ENCODE data around the gene SYCE1L.
A peak's percentile ranks its signal among the peaks of the same experiment; 100 is the strongest.
"Not testable (repeated sequence)": the region's sequence is repeated elsewhere in the genome, so short reads cannot be mapped to it uniquely, and the experiment has no call there.

Gene SYCE1L

GRCh38 chr16:77186298-77186697, 12.9 kb upstream of the SYCE1L start:
- not testable (repeated sequence) for H2BK120ac ChIP-seq (ENCODE audit: low read depth, low read length); H2BK15ac ChIP-seq (ENCODE audit: low read depth, poor library complexity, severe bottlenecking); H2AFZ ChIP-seq (ENCODE audit: low read depth, low read length); H3K4me2 ChIP-seq (ENCODE audit: low read length, poor library complexity, severe bottlenecking); DNase-seq; H3K4ac ChIP-seq (ENCODE audit: low read depth in 1 of 2, low read length in 2 of 2); H3K4me1 ChIP-seq (ENCODE audit: control insufficient read depth, insufficient read depth, low read depth, low read length); H3K27ac ChIP-seq (ENCODE audit: low read length, poor library complexity, severe bottlenecking); H4K8ac ChIP-seq (ENCODE audit: low read length); H3K18ac ChIP-seq (ENCODE audit: low read depth in 1 of 2, low read length in 2 of 2); H2AK5ac ChIP-seq (ENCODE audit: low read length, severe bottlenecking); H3K79me1 ChIP-seq (replicated peaks; ENCODE audit: low read length, poor library complexity, severe bottlenecking); H3K14ac ChIP-seq (ENCODE audit: low read length in 2 of 2); H3K23ac ChIP-seq (ENCODE audit: low read length in 2 of 2); H3K9me3 ChIP-seq (ENCODE audit: control insufficient read depth, low read length); H3K9ac ChIP-seq (ENCODE audit: low read length); H2BK5ac ChIP-seq (ENCODE audit: low read depth, low read length, poor library complexity, severe bottlenecking); H2BK12ac ChIP-seq (ENCODE audit: low read length in 2 of 2); H3K4me3 ChIP-seq (ENCODE audit: insufficient read depth in 1 of 2, low read depth in 1 of 2, low read length in 2 of 2); H3K27me3 ChIP-seq (ENCODE audit: control insufficient read depth in 1 of 2, insufficient read depth in 1 of 2, low read length in 2 of 2); H3K36me3 ChIP-seq (ENCODE audit: control insufficient read depth in 1 of 2, insufficient read depth in 2 of 2, low read depth in 1 of 2, low read length in 2 of 2); H4K91ac ChIP-seq (ENCODE audit: low read length)
- no CpG with 5 or more reads among the region's 1 CpG for WGBS

DNA sequence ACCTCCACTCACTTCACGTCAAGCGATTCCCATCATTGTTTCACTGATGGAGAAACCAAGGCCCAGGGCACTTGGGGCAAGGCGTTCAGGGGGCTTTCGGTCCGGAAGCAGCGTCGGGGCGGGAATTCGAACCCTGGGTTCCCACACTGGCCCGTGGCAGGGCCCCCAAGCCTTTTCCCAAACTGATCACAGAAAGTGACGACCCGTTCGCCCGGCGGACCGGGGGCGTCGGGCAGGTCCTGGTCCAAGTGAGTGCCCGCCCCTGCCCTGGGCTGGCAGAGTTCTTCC, 9.1 kb upstream of the SYCE1L start:
- H2BK15ac ChIP-seq (ENCODE audit: low read depth, poor library complexity, severe bottlenecking): no peak overlapping the region
- H2BK12ac ChIP-seq (ENCODE audit: low read length in 2 of 2): peak overlapping the region; percentile 0 to 84
- H3K9ac ChIP-seq (ENCODE audit: low read length): peak overlapping the region; percentile 98
- H3K27me3 ChIP-seq (ENCODE audit: control insufficient read depth in 1 of 2, insufficient read depth in 1 of 2, low read length in 2 of 2): no peaks in the 10 kb centered on the region
- peak overlapping the region; percentile 99 for H3K4me2 ChIP-seq (ENCODE audit: low read length, poor library complexity, severe bottlenecking)
- peak overlapping the region; percentile 54 for H4K8ac ChIP-seq (ENCODE audit: low read length)
- no peak overlapping the region for H4K91ac ChIP-seq (ENCODE audit: low read length)
- H2BK5ac ChIP-seq (ENCODE audit: low read depth, low read length, poor library complexity, severe bottlenecking): no peak overlapping the region
- peak overlapping the region in 1 of 2 experiments; percentile 95 for H3K14ac ChIP-seq (ENCODE audit: low read length in 2 of 2)
- peak overlapping the region in 1 of 2 experiments; percentile 63 for H3K4ac ChIP-seq (ENCODE audit: low read depth in 1 of 2, low read length in 2 of 2)
- H3K4me1 ChIP-seq (ENCODE audit: control insufficient read depth, insufficient read depth, low read depth, low read length): peaks cover 5% of the 10 kb centered on the region
- no peak overlapping the region for H2AK5ac ChIP-seq (ENCODE audit: low read length, severe bottlenecking)
- H3K18ac ChIP-seq (ENCODE audit: low read depth in 1 of 2, low read length in 2 of 2): peak overlapping the region; percentile 6 to 96
- peaks cover 21 to 22% of the 10 kb centered on the region in 2 experiments for H3K36me3 ChIP-seq (ENCODE audit: control insufficient read depth in 1 of 2, insufficient read depth in 2 of 2, low read depth in 1 of 2, low read length in 2 of 2)
- peak overlapping the region; percentile 75 to 99 for H3K4me3 ChIP-seq (ENCODE audit: insufficient read depth in 1 of 2, low read depth in 1 of 2, low read length in 2 of 2)
- DNase-seq: no peak
- H2BK120ac ChIP-seq (ENCODE audit: low read depth, low read length): no peak overlapping the region
- WGBS: 1% methylated on average over 19 of the region's 19 CpGs
- H3K23ac ChIP-seq (ENCODE audit: low read length in 2 of 2): peak overlapping the region in 1 of 2 experiments; percentile 90
- peaks cover 27% of the 10 kb centered on the region for H3K79me1 ChIP-seq (replicated peaks; ENCODE audit: low read length, poor library complexity, severe bottlenecking)
- no peak overlapping the region for H3K27ac ChIP-seq (ENCODE audit: low read length, poor library complexity, severe bottlenecking)
- no peaks in the 10 kb centered on the region for H3K9me3 ChIP-seq (ENCODE audit: control insufficient read depth, low read length)
- H2AFZ ChIP-seq (ENCODE audit: low read depth, low read length): peak overlapping the region; percentile 97

GRCh38 chr16:77190478-77191258, 8.5 kb upstream of the SYCE1L start, which contains the start of gene MON1B:
TSS of gene MON1B (plus strand) at chr16:77191190. CDS start at chr16:77191486, 296 bp downstream.
- Histone ChIP-seq H3K36me3 (ENCODE audit: control insufficient read depth in 1 of 2, insufficient read depth in 2 of 2, low read depth in 1 of 2, low read length in 2 of 2) (peaks cover 26 to 27% of the 10 kb centered on the region in 2 experiments), H2BK5ac (ENCODE audit: low read depth, low read length, poor library complexity, severe bottlenecking) (no peak within 1 kb of the TSS), H4K8ac (ENCODE audit: low read length) (peak within 1 kb of the TSS; percentile 98), H2AK5ac (ENCODE audit: low read length, severe bottlenecking) (no peak within 1 kb of the TSS), H2BK120ac (ENCODE audit: low read depth, low read length) (no peak within 1 kb of the TSS), H2BK12ac (ENCODE audit: low read length in 2 of 2) (peak within 1 kb of the TSS; percentile 0 to 84), H2AFZ (ENCODE audit: low read depth, low read length) (peak within 1 kb of the TSS; percentile 97), H3K18ac (ENCODE audit: low read depth in 1 of 2, low read length in 2 of 2) (peak within 1 kb of the TSS; percentile 57 to 96), H3K79me1 (replicated peaks; ENCODE audit: low read length, poor library complexity, severe bottlenecking) (peaks cover 32% of the 10 kb centered on the region), H3K9ac (ENCODE audit: low read length) (peak within 1 kb of the TSS; percentile 98), H4K91ac (ENCODE audit: low read length) (peak within 1 kb of the TSS; percentile 87), H3K27ac (ENCODE audit: low read length, poor library complexity, severe bottlenecking) (peak within 1 kb of the TSS; percentile 97), H3K4ac (ENCODE audit: low read depth in 1 of 2, low read length in 2 of 2) (peak within 1 kb of the TSS; percentile 67 to 90), H3K4me3 (ENCODE audit: insufficient read depth in 1 of 2, low read depth in 1 of 2, low read length in 2 of 2) (peak within 1 kb of the TSS; percentile 83 to 99), H3K4me1 (ENCODE audit: control insufficient read depth, insufficient read depth, low read depth, low read length) (peaks cover 5% of the 10 kb centered on the region), H2BK15ac (ENCODE audit: low read depth, poor library complexity, severe bottlenecking) (peak within 1 kb of the TSS; percentile 80), H3K23ac (ENCODE audit: low read length in 2 of 2) (peak within 1 kb of the TSS in 1 of 2 experiments; percentile 90), H3K27me3 (ENCODE audit: control insufficient read depth in 1 of 2, insufficient read depth in 1 of 2, low read length in 2 of 2) (no peaks in the 10 kb centered on the region), H3K9me3 (ENCODE audit: control insufficient read depth, low read length) (no peaks in the 10 kb centered on the region), H3K14ac (ENCODE audit: low read length in 2 of 2) (peak within 1 kb of the TSS in 1 of 2 experiments; percentile 95), H3K4me2 (ENCODE audit: low read length, poor library complexity, severe bottlenecking) (peak within 1 kb of the TSS; percentile 99)
- DNase-seq: peak; percentile 99
- WGBS: under 1% methylated on average over 63 of the region's 63 CpGs

DNA sequence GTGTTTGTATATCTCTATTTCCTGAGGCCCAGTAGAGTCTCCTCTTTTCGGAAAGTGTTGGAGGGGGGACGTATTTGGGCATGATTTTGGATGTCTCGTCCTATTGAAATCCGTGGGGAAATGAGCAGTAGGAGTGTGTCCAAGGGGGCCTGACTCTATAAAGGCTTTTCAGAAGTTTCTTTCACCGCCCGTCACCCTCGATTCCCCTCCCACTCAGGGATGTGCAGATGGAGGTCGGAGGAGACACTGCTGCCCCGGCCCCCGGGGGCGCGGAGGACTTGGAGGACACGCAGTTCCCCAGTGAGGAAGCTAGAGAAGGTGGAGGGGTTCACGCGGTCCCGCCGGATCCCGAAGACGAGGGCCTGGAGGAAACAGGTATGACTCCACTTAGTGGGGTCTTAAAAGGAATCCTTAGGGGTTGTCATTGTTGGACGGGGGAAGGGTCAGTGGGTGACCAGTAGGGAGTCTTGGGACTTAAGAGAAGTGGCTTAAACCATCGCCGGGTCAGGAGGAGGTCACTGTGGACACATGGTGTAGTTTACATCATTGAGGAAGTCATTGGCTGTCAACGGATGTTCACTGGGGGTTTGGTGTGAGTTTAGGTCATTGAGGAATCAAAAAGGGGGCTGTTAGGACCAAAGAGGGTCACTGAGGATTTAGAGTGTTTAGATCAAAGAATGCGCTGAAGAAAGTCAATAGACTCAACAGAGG, 7.8 kb upstream of the SYCE1L start:
- peak; percentile 30 for DNase-seq
- no peak overlapping the region for H3K23ac ChIP-seq (ENCODE audit: low read length in 2 of 2)
- 9% methylated on average over 20 of the region's 24 CpGs for WGBS

More for the DNA sequence above, 7.8 kb upstream of the SYCE1L start:
- Histone ChIP-seq H2BK5ac (ENCODE audit: low read depth, low read length, poor library complexity, severe bottlenecking) (no peak overlapping the region), H2BK15ac (ENCODE audit: low read depth, poor library complexity, severe bottlenecking) (no peak overlapping the region), H3K36me3 (ENCODE audit: control insufficient read depth in 1 of 2, insufficient read depth in 2 of 2, low read depth in 1 of 2, low read length in 2 of 2) (peaks cover 30 to 31% of the 10 kb centered on the region in 2 experiments), H4K91ac (ENCODE audit: low read length) (no peak overlapping the region), H3K79me1 (replicated peaks; ENCODE audit: low read length, poor library complexity, severe bottlenecking) (peaks cover 35% of the 10 kb centered on the region), H3K27ac (ENCODE audit: low read length, poor library complexity, severe bottlenecking) (peak overlapping the region; percentile 97), H3K27me3 (ENCODE audit: control insufficient read depth in 1 of 2, insufficient read depth in 1 of 2, low read length in 2 of 2) (no peaks in the 10 kb centered on the region), H3K14ac (ENCODE audit: low read length in 2 of 2) (no peak overlapping the region), H4K8ac (ENCODE audit: low read length) (peak overlapping the region; percentile 83), H3K9me3 (ENCODE audit: control insufficient read depth, low read length) (no peaks in the 10 kb centered on the region), H3K4me1 (ENCODE audit: control insufficient read depth, insufficient read depth, low read depth, low read length) (peaks cover 5% of the 10 kb centered on the region), H3K4me3 (ENCODE audit: insufficient read depth in 1 of 2, low read depth in 1 of 2, low read length in 2 of 2) (peak overlapping the region; percentile 83 to 99), H2AK5ac (ENCODE audit: low read length, severe bottlenecking) (no peak overlapping the region), H3K4ac (ENCODE audit: low read depth in 1 of 2, low read length in 2 of 2) (peak overlapping the region in 1 of 2 experiments; percentile 90), H3K18ac (ENCODE audit: low read depth in 1 of 2, low read length in 2 of 2) (peak overlapping the region; percentile 28 to 57), H3K9ac (ENCODE audit: low read length) (peak overlapping the region; percentile 98), H3K4me2 (ENCODE audit: low read length, poor library complexity, severe bottlenecking) (peak overlapping the region; percentile 86), H2BK12ac (ENCODE audit: low read length in 2 of 2) (no peak overlapping the region), H2BK120ac (ENCODE audit: low read depth, low read length) (no peak overlapping the region), H2AFZ (ENCODE audit: low read depth, low read length) (peak overlapping the region; percentile 66)

All from mesenchymal stem cell (in vitro differentiated cells and primary cell).